ENCODE measurements around the gene SMAD5. TPM values are rescaled to one million over a fixed set of nuclear protein-coding genes. Genes with fewer than 3 reads are reported as not detected.

SMAD5 gene
- total and polyA plus RNA-seq, 2 of the 4 experiments (the other 2 are of a cell fraction) = 37.4 to 101 TPM

GRCh38 chr5:136094913-136095641 lies 37.6 kb upstream of the SMAD5 start:
- Histone ChIP-seq H3K79me1 (ENCODE audit: low read depth in 1 of 2, low read length in 2 of 2) (no peaks in the 10 kb centered on the region), H3K14ac (replicated peaks; ENCODE audit: low read depth, low read length) (no peak overlapping the region), H3K27me3 (ENCODE audit: control insufficient read depth, insufficient read depth, low read length) (peaks cover 15% of the 10 kb centered on the region), H3K18ac (ENCODE audit: low read depth, low read length) (no peak overlapping the region), H4K91ac (ENCODE audit: insufficient read depth, low read depth, low read length) (no peak overlapping the region), H3K4me3 (ENCODE audit: insufficient read depth, low read depth, low read length) (no peak overlapping the region), H3K9me1 (ENCODE audit: insufficient read depth, low read length) (no peaks in the 10 kb centered on the region), H2BK15ac (ENCODE audit: low read depth, low read length) (no peak overlapping the region), H4K5ac (ENCODE audit: low read depth, low read length) (no peak overlapping the region), H4K8ac (ENCODE audit: low read depth in 2 of 2, low read length in 2 of 2) (no peak overlapping the region), H2AK9ac (replicated peaks; ENCODE audit: low read depth, low read length, poor library complexity) (no peak overlapping the region), H3K9ac (ENCODE audit: low read depth, low read length) (no peak overlapping the region), H3K4me2 (ENCODE audit: low read depth, low read length) (no peak overlapping the region), H2AK5ac (ENCODE audit: low read depth, low read length) (no peak overlapping the region), H3K9me3 (ENCODE audit: control insufficient read depth, insufficient read depth, low read length) (no peaks in the 10 kb centered on the region), H2BK20ac (ENCODE audit: low read depth, low read length) (no peak overlapping the region), H3K56ac (ENCODE audit: extremely low read depth, insufficient read depth, low read length) (no peak overlapping the region), H3K23ac (ENCODE audit: low read depth, low read length) (no peak overlapping the region), H3K36me3 (ENCODE audit: control insufficient read depth, insufficient read depth, low read length) (no peaks in the 10 kb centered on the region), H2BK120ac (ENCODE audit: low read depth, low read length) (no peak overlapping the region), H3K4ac (ENCODE audit: low read depth, low read length) (no peak overlapping the region), H2BK5ac (ENCODE audit: low read depth, low read length, poor library complexity, severe bottlenecking) (no peak overlapping the region), H2AFZ (replicated peaks; ENCODE audit: low read length, poor library complexity) (no peak overlapping the region), H4K20me1 (ENCODE audit: insufficient read depth, low read length) (no peaks in the 10 kb centered on the region), H3K4me1 (ENCODE audit: control insufficient read depth, insufficient read depth, low read length) (no peaks in the 10 kb centered on the region), H3K27ac (ENCODE audit: insufficient read depth, low read length) (no peak overlapping the region)
- BruUV-seq (replicated peaks) = no TSS peak
- dilution Hi-C loops (cut with HindIII; ENCODE audit: low sequenced_read_pairs, unreplicated experiment) = no loop called here
- DNase-seq = no peak
- ATAC-seq (ENCODE audit: low read depth) = no peak
- ChIA-PET POLR2A (ENCODE audit: unreplicated experiment) (no interaction called here), CTCF (no interaction called here)
- in situ Hi-C loops (cut with MboI; ENCODE audit: low sequenced_read_pairs) = no loop called here
- 77% methylated on average over 4 of the region's 8 CpGs; no CpG with 5 or more reads in 1 of the 2 experiments for WGBS, 2 experiments (ENCODE audit: extremely low coverage in 2 of 2, insufficient read length in 1 of 2)
- intact Hi-C loops (cut with micrococcal nuclease) = no loop called here
- TF ChIP-seq MXI1 (IDR thresholded peaks at IDR 0.05; ENCODE audit: borderline replicate concordance, low read depth, low read length) (no peak), USF2 (IDR thresholded peaks at IDR 0.05; ENCODE audit: low read depth, low read length) (no peak), RCOR1 (IDR thresholded peaks at IDR 0.05; ENCODE audit: insufficient replicate concordance, low read length) (no peak), FOS (IDR thresholded peaks at IDR 0.05; ENCODE audit: low read depth, low read length) (no peak), RFX5 (IDR thresholded peaks at IDR 0.05; ENCODE audit: low read depth, low read length) (no peak), CHD1 (IDR thresholded peaks at IDR 0.05; ENCODE audit: low read depth, low read length) (no peak), BHLHE40 (IDR thresholded peaks at IDR 0.05; ENCODE audit: low read depth, low read length) (no peak), RAD21 (IDR thresholded peaks at IDR 0.05; ENCODE audit: low read length) (no peak), POLR2A (IDR thresholded peaks at IDR 0.05; ENCODE audit: low read depth, low read length) (no peak), SMC3 (IDR thresholded peaks at IDR 0.05; ENCODE audit: low read depth, low read length) (no peak), NFE2L2 (IDR thresholded peaks at IDR 0.05; ENCODE audit: low read depth, low read length) (no peak), CTCF (conservative IDR thresholded peaks at IDR 0.05; ENCODE audit: low read depth, low read length) (no peak), MAZ (IDR thresholded peaks at IDR 0.05; ENCODE audit: borderline replicate concordance, low read depth, low read length) (no peak)
